GM18526 (cell line): Measurements from ENCODE around the gene C8G.

ENCODE experiments used
- POLR2A ChIP-seq: IDR thresholded peaks from 3 replicates; pipeline ENCODE4 v1.6.1; 2011; ENCODE audit not compliant: insufficient read length; ENCODE audit errors: extremely low read depth

C8G gene

DNA sequence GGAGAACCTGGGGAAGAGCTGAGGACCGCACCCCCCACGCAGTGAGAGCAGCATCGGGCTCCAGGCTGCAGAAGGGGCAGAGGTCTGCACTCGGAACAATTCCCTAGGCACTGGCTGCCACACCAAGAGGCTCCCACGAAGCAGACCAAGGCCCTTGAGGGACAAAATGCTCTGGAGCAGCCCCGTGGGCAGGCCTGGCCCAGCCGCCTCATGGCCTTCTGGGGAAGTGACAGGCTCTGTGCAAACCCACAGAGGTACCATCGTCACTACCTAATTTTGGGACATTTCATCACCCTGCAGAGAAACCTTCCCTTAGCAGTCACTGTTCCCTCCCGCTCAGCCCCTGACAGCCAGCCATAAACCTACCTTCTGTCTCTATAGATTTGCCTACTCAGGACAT lies 16.5 kb upstream of the C8G start:
- TF ChIP-seq POLR2A: no peak

DNA sequence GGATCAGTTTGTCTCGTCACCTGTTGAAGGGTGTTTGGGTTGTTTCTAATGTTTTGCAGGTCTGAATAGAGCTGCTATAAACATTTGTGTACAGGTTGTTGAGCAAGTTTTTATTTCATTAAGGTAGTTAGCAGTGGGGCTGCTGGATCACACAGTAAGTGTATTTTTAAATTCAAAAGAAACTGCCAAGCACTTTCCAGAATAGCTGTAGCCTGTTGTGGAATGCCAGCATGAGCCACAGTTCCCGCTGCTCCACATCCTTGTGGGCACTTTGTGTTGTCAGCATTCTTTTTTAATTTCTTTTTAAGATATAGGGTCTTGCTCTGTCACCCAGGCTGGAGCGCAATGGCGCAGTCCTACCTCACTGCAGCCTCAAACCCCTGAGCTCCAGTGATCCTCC lies 15.0 kb upstream of the C8G start:
- no peak for TF ChIP-seq POLR2A

DNA sequence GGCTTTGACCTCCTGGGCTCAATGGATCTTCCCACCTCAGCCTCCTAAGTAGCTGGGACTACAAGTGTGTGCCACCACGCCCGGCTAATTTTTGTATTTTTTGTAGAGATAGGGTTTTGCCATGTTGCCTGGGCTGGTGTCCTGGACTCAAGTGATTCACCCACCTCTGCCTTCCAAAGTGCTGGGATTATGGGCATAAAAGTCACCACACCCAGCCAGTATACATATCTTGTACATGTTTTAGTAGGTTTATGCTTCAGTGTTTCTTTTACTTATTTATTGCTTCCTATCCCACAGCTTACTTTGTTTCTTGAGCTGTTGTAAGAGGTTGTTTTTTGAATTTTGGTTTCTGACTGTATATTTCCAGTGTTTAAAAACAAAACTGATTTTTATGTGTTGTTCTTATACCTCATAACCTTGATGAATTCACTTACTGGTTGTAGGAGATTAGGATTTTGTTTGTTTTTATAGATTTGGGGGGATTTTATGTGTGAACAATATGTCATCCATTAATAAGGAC lies 13.4 kb upstream of the C8G start:
- TF ChIP-seq POLR2A: no peak

- no peak for TF ChIP-seq POLR2A
Observed at GRCh38 chr9:136934277-136934676, 10.8 kb upstream of the C8G start.

- no peak for TF ChIP-seq POLR2A
Observed at GRCh38 chr9:136935651-136936050, 9.4 kb upstream of the C8G start.

DNA sequence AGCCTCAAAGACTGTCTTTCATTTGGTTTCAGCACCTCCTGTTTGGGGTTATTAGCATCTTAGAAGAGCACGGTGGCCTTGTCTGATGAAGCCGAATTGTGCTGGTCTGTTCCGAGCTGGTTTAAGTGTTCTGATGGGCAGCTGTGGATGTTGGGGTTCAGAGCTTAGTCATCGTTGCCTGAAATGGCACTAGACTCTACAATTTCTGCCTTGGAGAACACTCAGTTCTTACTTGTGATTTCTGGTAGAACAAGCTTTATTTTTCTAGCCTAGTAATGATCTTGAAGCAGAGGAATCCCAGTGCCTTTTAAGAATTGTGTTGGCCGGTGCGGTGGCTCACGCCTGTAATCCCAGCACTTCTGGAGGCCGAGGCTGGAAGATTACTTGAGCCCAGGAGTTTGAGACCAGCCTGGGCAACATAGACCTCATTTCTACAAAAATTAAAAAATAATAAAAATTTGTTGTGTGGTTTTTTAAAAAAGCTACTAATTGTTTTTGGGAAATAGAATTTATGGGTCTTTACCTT lies 8.3 kb upstream of the C8G start:
- TF ChIP-seq POLR2A: no peak

GRCh38 chr9:136937186-136938001 lies 7.6 kb upstream of the C8G start:
- TF ChIP-seq POLR2A: no peak

- TF ChIP-seq POLR2A: no peak
Observed at GRCh38 chr9:136939431-136939995, 5.5 kb upstream of the C8G start.

- no peak for TF ChIP-seq POLR2A
Observed at GRCh38 chr9:136939996-136940525, 5.0 kb upstream of the C8G start.

- TF ChIP-seq POLR2A: no peak
Observed at GRCh38 chr9:136940526-136941230, 4.4 kb upstream of the C8G start.

DNA sequence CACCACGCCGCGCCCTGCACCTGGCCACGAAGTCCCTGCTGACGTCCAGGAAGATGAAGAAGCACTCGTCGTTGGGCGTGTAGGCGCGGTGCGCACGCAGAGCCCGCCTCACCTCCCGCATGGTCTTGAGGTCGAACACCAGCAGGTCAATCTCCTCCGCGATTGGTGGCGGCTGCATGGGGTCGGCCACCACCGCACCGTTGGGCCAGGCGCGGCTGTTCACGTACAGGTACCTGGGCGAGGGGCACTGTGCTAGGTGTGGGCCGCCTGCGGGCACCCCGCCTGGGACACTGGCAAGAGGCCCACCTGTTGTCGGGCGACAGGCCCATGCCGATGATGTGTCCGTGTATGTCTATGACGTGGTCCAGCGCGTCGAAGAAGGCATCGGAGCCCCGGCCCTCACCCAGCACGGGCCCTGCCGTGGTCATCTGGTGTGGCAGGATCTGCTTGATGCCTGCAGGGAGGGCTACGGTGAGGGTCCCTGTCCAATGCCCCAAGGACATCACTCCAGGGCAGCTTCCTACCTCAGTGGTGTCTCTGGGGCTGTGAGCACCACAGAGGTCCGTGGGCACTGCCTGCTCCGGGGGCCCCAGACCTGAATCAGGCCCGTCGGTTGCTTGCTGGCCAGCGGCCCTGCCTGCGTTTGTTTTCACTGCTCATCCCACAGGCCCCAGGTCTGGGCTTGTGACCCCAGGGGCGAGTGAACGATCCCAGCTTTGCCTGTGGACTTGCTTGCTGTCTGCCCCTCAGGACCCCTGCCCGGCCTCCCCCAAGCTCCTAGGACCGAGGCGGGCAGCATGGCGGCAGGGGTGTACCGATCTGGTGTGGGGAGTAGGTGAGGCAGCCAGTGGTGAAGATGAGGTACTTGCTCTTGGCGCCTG lies 3.6 kb upstream of the C8G start:
- TF ChIP-seq POLR2A: no peak

DNA sequence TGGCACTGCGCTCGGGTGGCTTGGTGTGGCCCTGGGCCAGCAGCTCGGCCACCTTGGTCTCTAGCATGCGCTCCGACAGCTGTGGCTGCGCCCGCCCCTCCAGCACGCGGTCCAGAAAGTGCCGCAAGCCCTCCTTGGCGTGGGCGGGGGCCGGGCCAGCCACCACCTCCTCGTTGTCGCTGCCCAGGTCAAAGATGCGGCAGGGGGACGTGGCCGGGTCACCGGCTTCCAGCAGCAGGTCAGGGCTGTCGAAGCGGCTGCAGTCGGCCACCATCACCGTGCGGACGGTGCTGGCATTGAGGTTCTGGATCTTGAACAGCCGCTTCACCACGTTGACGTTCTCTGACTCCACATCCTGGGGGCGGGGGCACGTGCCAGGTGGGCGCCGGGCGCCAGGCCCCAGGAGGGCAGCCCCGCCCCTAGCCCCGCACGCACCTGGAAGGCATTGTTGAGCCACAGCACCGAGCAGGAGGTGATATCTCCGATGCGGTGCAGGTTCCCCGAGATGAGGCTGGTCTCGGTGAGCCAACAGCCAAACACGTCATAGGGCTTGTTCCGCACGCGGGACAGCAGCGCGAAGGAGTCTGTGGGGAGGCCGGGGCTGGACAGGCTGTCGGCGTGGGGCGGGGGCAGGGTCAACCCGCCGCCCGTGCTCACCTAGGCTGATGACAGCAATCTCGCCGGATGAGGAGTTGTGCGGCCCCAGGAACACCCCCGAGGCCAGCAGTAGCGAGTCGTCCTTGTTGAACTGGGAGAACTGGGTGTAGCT lies 2.7 kb upstream of the C8G start:
- no peak for TF ChIP-seq POLR2A

- TF ChIP-seq POLR2A: no peak
Observed at GRCh38 chr9:136942881-136943230, 2.2 kb upstream of the C8G start.
